WTC11 (cell line): Measurements from ENCODE around the gene CEP250. TPM values are rescaled to one million over a fixed set of nuclear protein-coding genes. Genes with fewer than 3 reads are reported as not detected.

Experiments used
- ATAC-seq: fragments of 200-7000 bp; cut with Tn5 transposase; 2 replicates; pipeline ENCODE4 v1.10.0; 2021; ENCODE audit warnings: mild to moderate bottlenecking, moderate library complexity
- CTCF ChIA-PET: fragments of 300-600 bp; sonication (Branson Sonifier 250); formaldehyde crosslinking; loops from one replicate; lab custom pipeline; 2021; ENCODE audit warnings: antibody characterized with exemption; lab: Charles Lee
- POLR2A ChIA-PET: fragments of 350-600 bp; sonication (Branson Sonifier 250); formaldehyde crosslinking; loops from one replicate; lab custom pipeline; 2021; ENCODE audit warnings: antibody characterized with exemption; lab: Charles Lee
- DNase-seq: peaks from one replicate; pipeline ENCODE4 v3.0.0; 2021; ENCODE audit warnings: low spot score
- H3K27ac Mint-ChIP-seq: 2 replicates; pipeline ENCODE4 v1.8.0; 2021; ENCODE audit warnings: mixed read lengths
- H3K27me3 Mint-ChIP-seq: 2 replicates; pipeline ENCODE4 v1.8.0; 2021; ENCODE audit warnings: low read depth, mild to moderate bottlenecking, moderate library complexity, mixed read lengths
- H3K36me3 Mint-ChIP-seq: 2 replicates; pipeline ENCODE4 v1.8.0; 2021; ENCODE audit warnings: mixed read lengths
- H3K4me1 Mint-ChIP-seq: 2 replicates; pipeline ENCODE4 v1.8.0; 2022; ENCODE audit warnings: mixed read lengths
- H3K4me3 Mint-ChIP-seq: 2 replicates; pipeline ENCODE4 v1.8.0; 2021; ENCODE audit warnings: mild to moderate bottlenecking, moderate library complexity, mixed read lengths
- H3K9me3 Mint-ChIP-seq: 2 replicates; pipeline ENCODE4 v1.8.0; 2021; ENCODE audit warnings: mixed read lengths
- AR ChIP-seq: fragments of 250-450 bp; sonication (Bioruptor Pico); IDR thresholded peaks from 2 replicates; pipeline ENCODE4 v1.9.0; 2021; ENCODE audit warnings: mild to moderate bottlenecking
- ARID4B ChIP-seq: sonication (generic); formaldehyde crosslinking; IDR thresholded peaks from 2 replicates; pipeline ENCODE4 v1.8.0; 2023; ENCODE audit warnings: missing genetic modification reagents, mild to moderate bottlenecking, borderline replicate concordance
- CBFB ChIP-seq: sonication (generic); formaldehyde crosslinking; IDR thresholded peaks from 2 replicates; pipeline ENCODE4 v1.8.1; 2022; ENCODE audit warnings: mild to moderate bottlenecking, low read depth, missing genetic modification reagents
- NFATC4 ChIP-seq: fragments of 250-450 bp; sonication (Bioruptor Pico); IDR thresholded peaks from 2 replicates; pipeline ENCODE4 v1.9.0; 2021; ENCODE audit warnings: mild to moderate bottlenecking
- TEAD1 ChIP-seq: sonication (generic); formaldehyde crosslinking; IDR thresholded peaks from 2 replicates; pipeline ENCODE4 v1.8.0; 2022; ENCODE audit warnings: mild to moderate bottlenecking, missing genetic modification reagents
- ZNF416 ChIP-seq: fragments of 250-450 bp; sonication (Bioruptor Pico); IDR thresholded peaks from 2 replicates; pipeline ENCODE4 v1.9.0; 2021; ENCODE audit warnings: mild to moderate bottlenecking, inconsistent platforms
- total RNA-seq: library from RNA; stranded (reverse); gene quantifications from 3 replicates; pipeline ENCODE4 v1.2.3, GENCODE V29; 2021
- TF ChIP-seq, protein P1 (sequence below): sonication (generic); formaldehyde crosslinking; conservative IDR thresholded peaks from 2 replicates; pipeline ENCODE4 v1.8.1; 2022; ENCODE audit warnings: mild to moderate bottlenecking, missing genetic modification reagents
- TF ChIP-seq, protein P2 (sequence below): sonication (generic); formaldehyde crosslinking; IDR thresholded peaks from 2 replicates; pipeline ENCODE4 v1.8.1; 2022; ENCODE audit warnings: mild to moderate bottlenecking, moderate library complexity, missing genetic modification reagents
- TF ChIP-seq, protein P3 (sequence below): fragments of 250-450 bp; sonication (Bioruptor Pico); conservative IDR thresholded peaks from 2 replicates; pipeline ENCODE4 v1.9.0; 2021; ENCODE audit warnings: mild to moderate bottlenecking

Gene CEP250
- total RNA-seq, 1 experiment from 2014 or later: 63.1 TPM

DNA sequence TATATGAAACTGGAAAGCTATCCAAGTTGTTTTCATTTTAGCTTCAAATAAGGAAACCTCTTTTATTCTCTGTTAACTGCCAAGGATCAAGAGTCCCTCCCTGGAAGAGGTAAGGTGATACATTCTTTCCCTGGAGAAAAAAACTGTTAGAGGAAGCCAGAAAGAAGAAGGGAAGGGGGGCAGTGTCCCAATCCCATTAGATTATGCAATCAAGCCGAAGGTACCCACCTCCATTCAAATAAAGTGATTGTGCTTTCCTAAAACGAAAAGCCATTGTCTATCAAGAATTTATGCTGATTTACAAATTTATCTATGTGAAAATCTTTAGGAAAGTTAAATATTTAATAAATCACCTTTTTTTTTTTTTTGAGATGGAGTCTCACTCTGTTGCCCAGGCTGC, 34.1 kb upstream of the CEP250 start (continued):
- TF ChIP-seq ARID4B (CRISPR knock-in tag) (no peak), ZNF416 (no peak), CBFB (no peak)
- TF ChIP-seq, protein P1, sequence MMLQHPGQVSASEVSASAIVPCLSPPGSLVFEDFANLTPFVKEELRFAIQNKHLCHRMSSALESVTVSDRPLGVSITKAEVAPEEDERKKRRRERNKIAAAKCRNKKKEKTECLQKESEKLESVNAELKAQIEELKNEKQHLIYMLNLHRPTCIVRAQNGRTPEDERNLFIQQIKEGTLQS (CRISPR knock-in tag): no peak
- TF ChIP-seq, protein P2, sequence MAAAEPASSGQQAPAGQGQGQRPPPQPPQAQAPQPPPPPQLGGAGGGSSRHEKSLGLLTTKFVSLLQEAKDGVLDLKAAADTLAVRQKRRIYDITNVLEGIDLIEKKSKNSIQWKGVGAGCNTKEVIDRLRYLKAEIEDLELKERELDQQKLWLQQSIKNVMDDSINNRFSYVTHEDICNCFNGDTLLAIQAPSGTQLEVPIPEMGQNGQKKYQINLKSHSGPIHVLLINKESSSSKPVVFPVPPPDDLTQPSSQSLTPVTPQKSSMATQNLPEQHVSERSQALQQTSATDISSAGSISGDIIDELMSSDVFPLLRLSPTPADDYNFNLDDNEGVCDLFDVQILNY: no peak

GRCh38 chr20:35431621-35432429, 23.6 kb upstream of the CEP250 start:
- Mint-ChIP-seq H3K36me3 (no peaks in the 10 kb centered on the region), H3K27ac (no peak overlapping the region)

More at GRCh38 chr20:35431621-35432429, 23.6 kb upstream of the CEP250 start:
- Mint-ChIP-seq H3K27me3 (no peaks in the 10 kb centered on the region; the same call in 1 of the 2 replicates), H3K4me1 (peaks cover 28% of the 10 kb centered on the region), H3K4me3 (no peak overlapping the region), H3K9me3 (no peaks in the 10 kb centered on the region)
- peak; percentile 23 for ATAC-seq
- DNase-seq: no peak
- POLR2A ChIA-PET: interaction anchor here (1.5 kb wide), 1 partner anchor 23 kb away, joined by 4 read pairs; the partner anchor contains the start of gene CEP250
- TF ChIP-seq AR (CRISPR knock-in tag): no peak
- no peak for TF ChIP-seq TEAD1 (CRISPR knock-in tag)
- TF ChIP-seq, protein P3, sequence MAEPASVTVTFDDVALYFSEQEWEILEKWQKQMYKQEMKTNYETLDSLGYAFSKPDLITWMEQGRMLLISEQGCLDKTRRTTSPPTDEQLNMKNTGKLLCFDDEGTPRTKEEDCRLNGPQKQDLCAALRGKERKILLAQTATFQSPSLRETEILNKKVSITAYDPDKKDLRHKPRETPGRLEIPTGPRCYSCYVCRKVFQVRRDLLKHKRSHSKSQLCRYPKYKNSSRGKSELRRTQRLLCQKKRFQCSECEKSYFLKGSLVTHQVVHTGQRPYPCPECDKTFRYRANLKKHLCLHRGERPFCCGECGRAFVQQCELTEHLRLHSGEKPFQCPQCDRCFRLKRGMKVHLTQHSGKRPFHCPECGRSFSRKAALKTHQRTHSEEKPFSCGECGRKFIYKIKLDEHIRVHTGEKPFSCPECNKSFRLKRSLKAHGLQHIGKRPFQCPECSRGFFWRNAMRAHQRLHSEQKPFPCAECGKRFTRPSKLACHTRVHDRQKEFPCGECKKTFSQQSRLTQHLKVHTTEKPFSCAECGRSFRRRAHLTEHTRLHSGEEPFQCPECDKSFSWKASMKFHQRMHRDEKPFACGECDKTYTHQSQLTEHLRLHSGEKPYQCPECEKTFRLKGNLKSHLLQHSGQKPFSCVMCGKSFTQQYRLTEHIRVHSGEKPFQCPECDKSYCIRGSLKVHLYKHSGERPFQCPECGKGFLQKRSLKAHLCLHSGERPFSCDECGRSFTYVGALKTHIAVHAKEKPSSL (CRISPR knock-in tag): no peak
- TF ChIP-seq NFATC4 (CRISPR knock-in tag): no peak
- CTCF ChIA-PET: interaction anchor here (0.6 to 3.2 kb wide), 10 partner anchors 15 to 128 kb away, joined by 3 to 33 read pairs (median 4); partner anchors contain the start of genes CEP250 and UQCC1
